OCI-LY3 (cell line): Measurements from ENCODE around the gene FOXO1.

Experiments used
- CTCF ChIP-seq: fragments of 200-600, 300-600 bp; sonication (generic); IDR thresholded peaks from 2 replicates; pipeline ENCODE4 v1.5.1; 2014; ENCODE audit warnings: antibody characterized with exemption, low read length, low read depth
- EZH2phosphoT487 ChIP-seq: fragments of 200-600 bp; shearing (Covaris generic); IDR thresholded peaks from 2 replicates; pipeline ENCODE4 v1.6.1; 2018; ENCODE audit warnings: antibody characterized with exemption, mixed run types, low read depth

DNA sequence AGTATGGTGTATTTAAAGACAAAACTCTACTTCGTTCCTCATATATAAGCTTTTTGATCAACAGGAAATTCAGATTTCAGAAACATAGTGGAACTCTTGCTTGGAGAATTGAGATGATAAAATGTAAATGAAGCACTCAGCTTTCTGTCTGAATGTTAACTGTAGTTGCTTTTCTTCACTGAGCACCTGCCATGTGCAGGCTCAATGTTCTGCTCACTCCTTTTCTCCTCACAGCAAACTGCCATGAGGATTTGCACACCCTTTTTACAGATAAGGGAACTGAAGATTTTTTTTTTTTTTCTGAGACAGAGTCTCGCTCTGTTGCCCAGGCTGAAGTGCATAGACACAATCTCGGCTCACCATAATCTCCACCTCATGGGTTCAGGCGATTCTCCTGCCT lies 28.0 kb upstream of the FOXO1 start:
- TF ChIP-seq CTCF (no peak), EZH2phosphoT487 (no peak)
